Mesendoderm (in vitro differentiated cells): Measurements from ENCODE around the gene ABLIM3.

Experiments used
- DNase-seq: peaks from one replicate; pipeline ENCODE4 v3.0.0; 2013
- H2AK5ac ChIP-seq: 2 replicates; pipeline ENCODE4 v1.6.1; 2013; ENCODE audit warnings: low read length, inconsistent platforms
- H2BK120ac ChIP-seq: 2 replicates; pipeline ENCODE4 v1.6.1; 2013; ENCODE audit warnings: low read depth, mild to moderate bottlenecking, low read length, moderate library complexity, mixed read lengths
- H2BK15ac ChIP-seq: replicated peaks from 2 replicates; pipeline ENCODE4 v1.6.1; 2013; ENCODE audit warnings: low read depth, mild to moderate bottlenecking, moderate library complexity
- H2BK5ac ChIP-seq: 2 replicates; pipeline ENCODE4 v1.6.1; 2013; ENCODE audit warnings: low read length, inconsistent platforms
- H3K18ac ChIP-seq: 2 replicates; pipeline ENCODE4 v1.6.1; 2013; ENCODE audit warnings: mild to moderate bottlenecking, low read length, mixed read lengths
- H3K23ac ChIP-seq: one replicate; pipeline ENCODE4 v1.6.1; 2013; ENCODE audit warnings: low read length
- H3K27ac ChIP-seq: 2 replicates; pipeline ENCODE4 v1.5.1; 2013; ENCODE audit warnings: low read depth, mild to moderate bottlenecking, inconsistent platforms, low read length, moderate library complexity
- H3K27me3 ChIP-seq: 2 replicates; pipeline ENCODE4 v1.6.1; 2013; ENCODE audit warnings: low read length, control low read depth, mild to moderate bottlenecking, inconsistent platforms; ENCODE audit not compliant: insufficient read depth, poor library complexity
- H3K36me3 ChIP-seq: 2 replicates; pipeline ENCODE4 v1.6.1; 2013; ENCODE audit warnings: low read length, inconsistent platforms; ENCODE audit not compliant: control insufficient read depth, insufficient read depth
- H3K4ac ChIP-seq: one replicate; pipeline ENCODE4 v1.6.1; 2013; ENCODE audit warnings: low read depth, mild to moderate bottlenecking, low read length, moderate library complexity
- H3K4me1 ChIP-seq: 2 replicates; pipeline ENCODE4 v1.6.1; 2013; ENCODE audit warnings: low read depth, low read length, inconsistent platforms; ENCODE audit not compliant: control insufficient read depth
- H3K4me2 ChIP-seq: 2 replicates; pipeline ENCODE4 v1.6.1; 2013; ENCODE audit warnings: low read length
- H3K4me3 ChIP-seq: 2 replicates; pipeline ENCODE4 v1.5.1; 2013; ENCODE audit warnings: mild to moderate bottlenecking, low read length
- H3K56ac ChIP-seq: one replicate; pipeline ENCODE4 v1.6.1; 2013; ENCODE audit warnings: low read length
- H3K79me1 ChIP-seq: 2 replicates; pipeline ENCODE4 v1.6.1; 2013; ENCODE audit warnings: low read length, inconsistent platforms
- H3K79me2 ChIP-seq: 2 replicates; pipeline ENCODE4 v1.6.1; 2013; ENCODE audit warnings: mild to moderate bottlenecking, low read length; ENCODE audit not compliant: control insufficient read depth, insufficient read depth
- H3K9ac ChIP-seq: 2 replicates; pipeline ENCODE4 v1.6.1; 2013; ENCODE audit warnings: low read length, inconsistent platforms
- H4K5ac ChIP-seq: one replicate; pipeline ENCODE4 v1.6.1; 2013; ENCODE audit warnings: low read length
- H4K8ac ChIP-seq: one replicate; pipeline ENCODE4 v1.6.1; 2013; ENCODE audit warnings: low read depth, mild to moderate bottlenecking, control low read depth, low read length, moderate library complexity
- WGBS: extraction: QIAGEN DNeasy Blood & Tissue Kit; methylation state at CpG from one replicate; pipeline ENCODE4 v1.1.7; 2013; ENCODE audit warnings: low lambda C conversion rate, missing lambda C conversion rate; ENCODE audit not compliant: insufficient coverage; ENCODE audit errors: extremely low coverage; 5-methylcytosine and 5-hydroxymethylcytosine counted together

The ABLIM3 gene

GRCh38 chr5:149215478-149216090 is 74.3 kb downstream of the ABLIM3 start:
- Histone ChIP-seq H3K27ac (no peak overlapping the region), H3K4ac (no peak overlapping the region), H3K4me3 (no peak overlapping the region), H3K23ac (no peak overlapping the region), H2BK5ac (no peak overlapping the region), H3K79me1 (no peaks in the 10 kb centered on the region), H3K27me3 (no peaks in the 10 kb centered on the region), H3K18ac (no peak overlapping the region), H2AK5ac (no peak overlapping the region), H4K8ac (no peak overlapping the region), H2BK120ac (no peak overlapping the region), H3K56ac (no peak overlapping the region), H3K9ac (no peak overlapping the region), H3K79me2 (no peaks in the 10 kb centered on the region), H4K5ac (no peak overlapping the region), H3K36me3 (no peaks in the 10 kb centered on the region), H3K4me2 (no peak overlapping the region), H3K4me1 (no peaks in the 10 kb centered on the region), H2BK15ac (no peak overlapping the region)
- WGBS: no CpG with 5 or more reads among the region's 5 CpGs
- DNase-seq: no peak

GRCh38 chr5:149216496-149216895 is 75.2 kb downstream of the ABLIM3 start:
- H3K79me1 ChIP-seq: no peaks in the 10 kb centered on the region
- DNase-seq: no peak
- no peaks in the 10 kb centered on the region for H3K27me3 ChIP-seq
- H3K23ac ChIP-seq: no peak overlapping the region
- no peak overlapping the region for H3K4ac ChIP-seq
- H3K56ac ChIP-seq: no peak overlapping the region
- H3K4me2 ChIP-seq: no peak overlapping the region
- H3K27ac ChIP-seq: no peak overlapping the region
- no peak overlapping the region for H2BK15ac ChIP-seq
- H3K79me2 ChIP-seq: no peaks in the 10 kb centered on the region
- H2AK5ac ChIP-seq: no peak overlapping the region
- no peak overlapping the region for H2BK120ac ChIP-seq
- H3K36me3 ChIP-seq: no peaks in the 10 kb centered on the region
- H4K8ac ChIP-seq: no peak overlapping the region
- WGBS: no CpG with 5 or more reads among the region's 2 CpGs
- H3K4me3 ChIP-seq: no peak overlapping the region
- H3K4me1 ChIP-seq: no peaks in the 10 kb centered on the region
- no peak overlapping the region for H2BK5ac ChIP-seq
- H3K9ac ChIP-seq: no peak overlapping the region
- H3K18ac ChIP-seq: no peak overlapping the region
- H4K5ac ChIP-seq: no peak overlapping the region

GRCh38 chr5:149217096-149217802 is 76.0 kb downstream of the ABLIM3 start:
- Histone ChIP-seq H3K18ac (no peak overlapping the region), H2AK5ac (no peak overlapping the region), H3K4ac (no peak overlapping the region), H2BK5ac (no peak overlapping the region), H3K27ac (no peak overlapping the region), H3K9ac (no peak overlapping the region), H3K79me1 (no peaks in the 10 kb centered on the region), H3K27me3 (no peaks in the 10 kb centered on the region), H3K23ac (no peak overlapping the region), H4K5ac (no peak overlapping the region), H3K36me3 (no peaks in the 10 kb centered on the region), H3K56ac (no peak overlapping the region), H4K8ac (no peak overlapping the region), H3K4me2 (no peak overlapping the region), H3K4me3 (no peak overlapping the region), H2BK15ac (no peak overlapping the region), H3K4me1 (no peaks in the 10 kb centered on the region), H3K79me2 (no peaks in the 10 kb centered on the region), H2BK120ac (no peak overlapping the region)
- no peak for DNase-seq
- WGBS: no CpG with 5 or more reads among the region's 6 CpGs

- Histone ChIP-seq H2BK5ac (no peak overlapping the region), H3K4me1 (no peaks in the 10 kb centered on the region), H3K27ac (no peak overlapping the region), H4K5ac (no peak overlapping the region), H3K79me2 (no peaks in the 10 kb centered on the region), H4K8ac (no peak overlapping the region), H3K79me1 (no peaks in the 10 kb centered on the region), H3K36me3 (no peaks in the 10 kb centered on the region), H3K4me3 (no peak overlapping the region), H2BK120ac (no peak overlapping the region), H3K23ac (no peak overlapping the region), H2BK15ac (no peak overlapping the region), H3K18ac (no peak overlapping the region), H3K4me2 (no peak overlapping the region), H3K56ac (no peak overlapping the region), H3K27me3 (no peaks in the 10 kb centered on the region), H3K9ac (no peak overlapping the region), H2AK5ac (no peak overlapping the region), H3K4ac (no peak overlapping the region)
- no peak for DNase-seq
- WGBS: no CpG with 5 or more reads among the region's 3 CpGs
These were observed 76.5 kb downstream of the ABLIM3 start for GRCh38 chr5:149217803-149218155.

- no CpG with 5 or more reads among the region's 1 CpG for WGBS
These were observed 78.3 kb downstream of the ABLIM3 start for GRCh38 chr5:149219584-149219983.

GRCh38 chr5:149220750-149221149 is 79.5 kb downstream of the ABLIM3 start:
- Histone ChIP-seq H3K4me2 (no peak overlapping the region), H3K9ac (no peak overlapping the region), H3K4me1 (no peaks in the 10 kb centered on the region), H3K27me3 (no peaks in the 10 kb centered on the region), H3K79me1 (no peaks in the 10 kb centered on the region), H2BK15ac (no peak overlapping the region), H3K4me3 (no peak overlapping the region), H4K8ac (no peak overlapping the region), H3K23ac (no peak overlapping the region), H3K36me3 (no peaks in the 10 kb centered on the region), H3K56ac (no peak overlapping the region), H4K5ac (no peak overlapping the region), H3K18ac (no peak overlapping the region), H3K4ac (no peak overlapping the region), H3K27ac (no peak overlapping the region), H2BK5ac (no peak overlapping the region), H2BK120ac (no peak overlapping the region), H2AK5ac (no peak overlapping the region), H3K79me2 (no peaks in the 10 kb centered on the region)
- DNase-seq: no peak
- WGBS: no CpG with 5 or more reads among the region's 2 CpGs

More at GRCh38 chr5:149219584-149219983, 78.3 kb downstream of the ABLIM3 start:
- no peak overlapping the region for H2BK15ac ChIP-seq
- no peaks in the 10 kb centered on the region for H3K36me3 ChIP-seq
- no peak overlapping the region for H3K4ac ChIP-seq
- H3K79me1 ChIP-seq: no peaks in the 10 kb centered on the region
- H3K9ac ChIP-seq: no peak overlapping the region
- no peak for DNase-seq
- H3K4me3 ChIP-seq: no peak overlapping the region
- no peak overlapping the region for H2BK120ac ChIP-seq
- H3K4me2 ChIP-seq: no peak overlapping the region
- no peak overlapping the region for H3K23ac ChIP-seq
- H2AK5ac ChIP-seq: no peak overlapping the region
- H4K8ac ChIP-seq: no peak overlapping the region
- H3K79me2 ChIP-seq: no peaks in the 10 kb centered on the region
- H3K18ac ChIP-seq: no peak overlapping the region
- no peaks in the 10 kb centered on the region for H3K27me3 ChIP-seq
- H3K4me1 ChIP-seq: no peaks in the 10 kb centered on the region
- H4K5ac ChIP-seq: no peak overlapping the region
- H3K27ac ChIP-seq: no peak overlapping the region
- H3K56ac ChIP-seq: no peak overlapping the region
- no peak overlapping the region for H2BK5ac ChIP-seq
